Hematopoietic multipotent progenitor cell treated with erythropoietin and hydrocortisone succinate and interleukin-3 and kit ligand, for 15 days (in vitro differentiated cells): ENCODE data around the gene PACRG.

Source experiments
- DNase-seq: peaks from one replicate; pipeline ENCODE4 v3.0.0-alpha.2; 2015; ENCODE audit warnings: low spot score

Gene PACRG

GRCh38 chr6:163200694-163201093, 472.9 kb downstream of the PACRG start:
- no peak for DNase-seq

GRCh38 chr6:163201855-163202254, 474.1 kb downstream of the PACRG start:
- DNase-seq = no peak

GRCh38 chr6:163206196-163206595, 478.4 kb downstream of the PACRG start:
- DNase-seq = no peak

GRCh38 chr6:163207431-163208383, 479.9 kb downstream of the PACRG start:
- DNase-seq = no peak

GRCh38 chr6:163209005-163209404, 481.2 kb downstream of the PACRG start:
- no peak for DNase-seq

- no peak for DNase-seq
Measured at GRCh38 chr6:163212123-163212522, 484.3 kb downstream of the PACRG start.

- DNase-seq = no peak
Measured at GRCh38 chr6:163214259-163214658, 486.5 kb downstream of the PACRG start.

- no peak for DNase-seq
Measured at GRCh38 chr6:163218361-163218894, 490.7 kb downstream of the PACRG start.

- DNase-seq = no peak
Measured at GRCh38 chr6:163226181-163226835, 498.5 kb downstream of the PACRG start.

- DNase-seq = no peak
Measured at GRCh38 chr6:163226836-163227485, 499.2 kb downstream of the PACRG start.

GRCh38 chr6:163228041-163228440, 500.3 kb downstream of the PACRG start:
- no peak for DNase-seq

- DNase-seq = no peak
Measured at GRCh38 chr6:163229050-163229449, 501.3 kb downstream of the PACRG start.

- no peak for DNase-seq
Measured at GRCh38 chr6:163230901-163231300, 503.1 kb downstream of the PACRG start.

- DNase-seq = no peak
Measured at GRCh38 chr6:163231356-163232014, 503.7 kb downstream of the PACRG start.

GRCh38 chr6:163232015-163232523, 504.3 kb downstream of the PACRG start:
- no peak for DNase-seq

GRCh38 chr6:163232649-163233048, 504.9 kb downstream of the PACRG start:
- DNase-seq = no peak

GRCh38 chr6:163237110-163237509, 509.3 kb downstream of the PACRG start:
- DNase-seq = no peak

GRCh38 chr6:163239572-163240340, 512.0 kb downstream of the PACRG start:
- no peak for DNase-seq

- DNase-seq = no peak
Measured at GRCh38 chr6:163240556-163240955, 512.8 kb downstream of the PACRG start.

GRCh38 chr6:163241683-163242082, 513.9 kb downstream of the PACRG start:
- DNase-seq = no peak

- no peak for DNase-seq
Measured at GRCh38 chr6:163243083-163243482, 515.3 kb downstream of the PACRG start.
